Endothelial cell of umbilical vein (primary cell): ENCODE measurements around the gene PRRT1B. TPM values are rescaled to one million over a fixed set of nuclear protein-coding genes. Genes with fewer than 3 reads are reported as not detected.
"Not testable (repeated sequence)": the region's sequence is repeated elsewhere in the genome, so short reads cannot be mapped to it uniquely, and the experiment has no call there.

Experiments
- BruUV-seq: library from RNA; stranded (reverse); fragments of 400-500 nt; replicated peaks from 2 replicates; lab custom pipeline; 2021; lab: Mats Ljungman, UMichigan
- CTCF ChIA-PET: fragments of 300-600, 350-600 bp; sonication (Branson Sonifier 250); formaldehyde crosslinking; loops from one replicate; lab custom pipeline; 2021; ENCODE audit warnings: antibody characterized with exemption, inconsistent platforms; lab: Charles Lee
- POLR2A ChIA-PET: fragments of 300-600, 350-600 bp; sonication (Branson Sonifier 250); formaldehyde crosslinking; loops from one replicate; lab custom pipeline; 2021; ENCODE audit warnings: antibody characterized with exemption, inconsistent platforms; lab: Charles Lee
- DNase-seq: peaks from one replicate; pipeline ENCODE4 v3.0.0-alpha.2; 2011; ENCODE audit warnings: low read depth, low spot score
- FAIRE-seq: peaks from 2 replicates; lab custom pipeline; 2011; peaks lifted over from hg19 to GRCh38; lab: Jason Lieb, UNC
- H2AFZ ChIP-seq: 2 replicates; pipeline ENCODE4 v1.6.0; 2012; ENCODE audit warnings: low read depth, low read length, control low read depth, inconsistent platforms
- H3K27ac ChIP-seq: 2 replicates; pipeline ENCODE4 v1.5.1; 2011; ENCODE audit warnings: low read depth, mild to moderate bottlenecking, control low read depth, low read length, moderate library complexity; ENCODE audit not compliant: insufficient read depth
- H3K27me3 ChIP-seq, 2 experiments: 2 replicates each; pipeline versions ENCODE4 v1.6.0 to v1.6.1; 2011; ENCODE audit warnings: low read length in 2 of 2, mixed read lengths in 1 of 2; ENCODE audit not compliant: control insufficient read depth in 2 of 2, insufficient read depth in 2 of 2
- H3K36me3 ChIP-seq, 2 experiments: 2 replicates in 1 of 2; 3 replicates in 1 of 2; pipeline ENCODE4 v1.5.1; 2011; ENCODE audit warnings: low read length in 2 of 2, mild to moderate bottlenecking in 1 of 2, moderate library complexity in 1 of 2; ENCODE audit not compliant: control insufficient read depth in 2 of 2, insufficient read depth in 2 of 2; ENCODE audit errors: extremely low read depth in 1 of 2
- H3K4me1 ChIP-seq: 3 replicates; pipeline ENCODE4 v1.5.1; 2011; ENCODE audit warnings: mild to moderate bottlenecking, low read length; ENCODE audit not compliant: control insufficient read depth, insufficient read depth; ENCODE audit errors: extremely low read depth
- H3K4me2 ChIP-seq: 2 replicates; pipeline ENCODE4 v1.6.1; 2011; ENCODE audit warnings: low read length, control low read depth, mixed read lengths; ENCODE audit not compliant: insufficient read depth
- H3K4me3 ChIP-seq, 3 experiments: fragments of 200-600 bp in 1 of 3; sonication (generic), shearing (Covaris generic) in 1 of 3; replicated peaks in 1 of 3; 2 replicates each; pipeline ENCODE4 v1.5.1; 2011 to 2016; ENCODE audit warnings: control low read depth in 3 of 3, low read length in 3 of 3, mild to moderate bottlenecking in 2 of 3, inconsistent platforms in 1 of 3, low read depth in 1 of 3, moderate library complexity in 1 of 3; ENCODE audit not compliant: insufficient read depth in 1 of 3
- H3K79me2 ChIP-seq: 2 replicates; pipeline ENCODE4 v1.6.0; 2012; ENCODE audit warnings: low read length, inconsistent platforms; ENCODE audit not compliant: control insufficient read depth, insufficient read depth
- H3K9ac ChIP-seq: replicated peaks from 2 replicates; pipeline ENCODE3; 2011; ENCODE audit warnings: low read length, control low read depth; ENCODE audit not compliant: insufficient read depth; ENCODE audit errors: extremely low read depth
- H3K9me1 ChIP-seq: replicated peaks from 3 replicates; pipeline ENCODE4 v1.6.0; 2011; ENCODE audit warnings: mild to moderate bottlenecking, low read length; ENCODE audit not compliant: control insufficient read depth, insufficient read depth; ENCODE audit errors: extremely low read depth
- H3K9me3 ChIP-seq: replicated peaks from 2 replicates; pipeline ENCODE4 v1.5.1; 2012; ENCODE audit warnings: low read length, inconsistent platforms; ENCODE audit not compliant: control insufficient read depth, insufficient read depth
- H4K20me1 ChIP-seq: replicated peaks from 2 replicates; pipeline ENCODE3; 2011; ENCODE audit warnings: mild to moderate bottlenecking, low read length; ENCODE audit not compliant: control insufficient read depth, insufficient read depth; ENCODE audit errors: extremely low read depth
- EZH2 ChIP-seq: IDR thresholded peaks from 2 replicates; pipeline ENCODE4 v1.6.1; 2012; ENCODE audit warnings: borderline replicate concordance, low read depth, mild to moderate bottlenecking, moderate library complexity, low read length, inconsistent platforms; ENCODE audit not compliant: severe bottlenecking
- GATA2 ChIP-seq: IDR thresholded peaks from 2 replicates; pipeline ENCODE4 v1.7.0; 2011; ENCODE audit warnings: low read depth, mild to moderate bottlenecking, moderate library complexity, mixed read lengths, low read length; ENCODE audit not compliant: insufficient read length, insufficient read depth
- POLR2A ChIP-seq: IDR thresholded peaks from 2 replicates; pipeline ENCODE4 v1.6.1; 2012; ENCODE audit warnings: low read depth, mild to moderate bottlenecking, control low read depth, low read length
- dilution Hi-C: fragments of 300-500 bp; cut with MboI; formaldehyde crosslinking; loops from one replicate; pipeline ENCODE4 v1.15.0; 2019; ENCODE audit warnings: low sequenced_read_pairs; ENCODE audit not compliant: extremely low pct_ligation_motif_present
- intact Hi-C: fragments of 100-400 bp; cut with micrococcal nuclease; formaldehyde crosslinking; loops from one replicate; pipeline ENCODE4 v1.10.0; 2022
- polyA plus RNA-seq, 4 experiments: library from polyadenylated mRNA; depleted of rRNA in 3 of 4; stranded (reverse) in 3 of 4; unstranded in 1 of 4; fragments of >200 nt; gene quantifications; 2 replicates each; pipeline versions ENCODE4 v1.2.1 to v1.2.3, GENCODE V29; 2011 to 2012; ENCODE audit warnings: missing spikeins in 1 of 4
- total RNA-seq: library from RNA; stranded (reverse); gene quantifications from 2 replicates; pipeline ENCODE4 v1.2.3, GENCODE V29; 2021
- TF ChIP-seq, protein P1 (sequence below), 2 donors: IDR thresholded peaks; 1 replicate in 1 of 2; 2 replicates in 1 of 2; pipeline ENCODE4 v1.5.1; 2011; ENCODE audit warnings: low read length in 2 of 2, mild to moderate bottlenecking in 2 of 2, moderate library complexity in 2 of 2, control low read depth in 1 of 2, inconsistent platforms in 1 of 2, low read depth in 1 of 2; ENCODE audit not compliant: insufficient read depth in 1 of 2; ENCODE audit errors: extremely low read depth in 1 of 2

Gene PRRT1B
- total and polyA plus RNA-seq, 2 donors (not counting 3 experiments of a cell fraction or from before 2014, with no cell fraction given), result not detected

DNA sequence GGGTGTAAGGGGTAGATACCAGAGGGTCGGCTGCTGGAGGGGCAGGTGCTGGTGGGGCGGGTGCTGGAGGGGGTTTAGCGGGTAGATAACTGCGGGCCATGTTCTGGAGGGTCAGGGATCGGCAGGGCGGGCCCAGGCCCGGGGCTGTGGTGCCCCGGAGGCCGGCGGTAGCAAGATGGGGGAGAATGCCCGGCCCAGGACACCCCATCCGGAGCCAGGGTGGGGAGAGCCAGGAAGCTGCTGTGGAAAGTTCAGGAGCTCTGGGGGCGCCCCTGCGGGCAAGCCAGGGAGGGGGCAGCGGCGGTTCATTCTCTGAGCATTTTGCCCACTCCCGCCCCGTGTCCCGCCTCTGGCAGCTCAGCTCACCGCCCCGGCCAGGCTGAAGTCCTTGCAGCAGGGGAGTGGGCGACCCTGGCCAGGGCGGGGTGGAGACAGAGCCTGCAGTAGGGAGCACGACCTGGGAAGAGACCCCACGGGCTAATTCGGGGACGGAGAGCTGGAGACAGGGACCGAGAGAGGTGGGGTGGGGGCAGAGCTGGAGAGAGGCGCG is 538 bp downstream of the PRRT1B start:
- no peaks in the 10 kb centered on the region for H3K9me3 ChIP-seq
- H2AFZ ChIP-seq, result no peak overlapping the region
- dilution Hi-C loops, result no loop called here
- BruUV-seq, result no TSS peak
- CTCF ChIA-PET, result interaction anchor here (1.2 kb wide), 1 partner anchor 196 kb away, joined by 3 read pairs; no protein-coding TSS in a partner anchor
- H3K27ac ChIP-seq, result no peak overlapping the region
- DNase-seq, result no peak
- H3K9me1 ChIP-seq, result no peaks in the 10 kb centered on the region
- TF ChIP-seq, protein P1, sequence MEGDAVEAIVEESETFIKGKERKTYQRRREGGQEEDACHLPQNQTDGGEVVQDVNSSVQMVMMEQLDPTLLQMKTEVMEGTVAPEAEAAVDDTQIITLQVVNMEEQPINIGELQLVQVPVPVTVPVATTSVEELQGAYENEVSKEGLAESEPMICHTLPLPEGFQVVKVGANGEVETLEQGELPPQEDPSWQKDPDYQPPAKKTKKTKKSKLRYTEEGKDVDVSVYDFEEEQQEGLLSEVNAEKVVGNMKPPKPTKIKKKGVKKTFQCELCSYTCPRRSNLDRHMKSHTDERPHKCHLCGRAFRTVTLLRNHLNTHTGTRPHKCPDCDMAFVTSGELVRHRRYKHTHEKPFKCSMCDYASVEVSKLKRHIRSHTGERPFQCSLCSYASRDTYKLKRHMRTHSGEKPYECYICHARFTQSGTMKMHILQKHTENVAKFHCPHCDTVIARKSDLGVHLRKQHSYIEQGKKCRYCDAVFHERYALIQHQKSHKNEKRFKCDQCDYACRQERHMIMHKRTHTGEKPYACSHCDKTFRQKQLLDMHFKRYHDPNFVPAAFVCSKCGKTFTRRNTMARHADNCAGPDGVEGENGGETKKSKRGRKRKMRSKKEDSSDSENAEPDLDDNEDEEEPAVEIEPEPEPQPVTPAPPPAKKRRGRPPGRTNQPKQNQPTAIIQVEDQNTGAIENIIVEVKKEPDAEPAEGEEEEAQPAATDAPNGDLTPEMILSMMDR (IDR thresholded peaks at IDR 0.05; ENCODE audit: extremely low read depth in 1 of 2, insufficient read depth in 1 of 2, low read depth in 1 of 2, low read length in 2 of 2), result no peak
- TF ChIP-seq EZH2, result peak; percentile 99
- POLR2A ChIA-PET, result no interaction called here
- H3K27me3 ChIP-seq, result peaks cover 33 to 34% of the 10 kb centered on the region in 2 experiments
- H3K36me3 ChIP-seq, result no peaks in the 10 kb centered on the region
- peaks cover 3% of the 10 kb centered on the region for H3K4me1 ChIP-seq
- no peak overlapping the region for H3K4me2 ChIP-seq
- no peak for FAIRE-seq
- no peaks in the 10 kb centered on the region for H3K79me2 ChIP-seq
- no peak overlapping the region for H3K4me3 ChIP-seq
- H4K20me1 ChIP-seq, result no peaks in the 10 kb centered on the region
- intact Hi-C loops, result no loop called here
- no peak overlapping the region for H3K9ac ChIP-seq

DNA sequence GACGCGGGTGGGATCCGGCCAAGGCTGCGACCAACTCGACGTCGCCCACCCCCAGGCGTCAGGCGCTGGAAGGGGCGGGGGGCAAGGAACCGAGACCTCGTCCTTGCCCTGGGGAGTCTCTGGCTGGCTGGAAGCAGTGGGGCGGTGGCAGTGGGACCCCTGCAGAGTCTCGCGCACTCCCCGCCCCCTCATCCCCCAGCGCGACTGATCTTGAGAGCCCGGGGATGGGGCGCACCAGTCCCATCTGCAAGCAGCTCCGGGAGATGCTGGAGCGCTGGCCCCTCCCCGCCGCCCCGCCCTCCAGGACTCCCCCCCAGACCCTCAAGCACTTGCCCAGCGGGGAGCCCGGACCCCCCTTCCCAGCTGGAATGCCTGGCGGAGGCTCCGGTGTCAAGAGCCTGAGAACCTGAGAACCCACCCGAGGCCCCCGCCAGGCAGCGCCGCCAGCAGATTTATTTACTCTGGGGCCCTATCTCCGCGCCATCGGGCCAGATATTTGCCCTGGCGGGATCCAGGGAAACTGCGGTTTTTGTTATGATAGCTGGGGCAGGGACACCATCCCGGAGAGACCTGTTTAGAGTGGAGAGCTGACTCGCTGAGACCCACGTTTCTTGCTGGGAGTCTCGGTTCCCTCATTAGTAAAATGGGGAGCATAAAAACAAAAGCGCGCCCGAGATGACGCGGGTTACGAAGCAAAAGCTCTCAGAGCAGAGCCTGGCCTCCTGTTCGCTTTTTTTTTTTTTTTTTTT is 1.2 kb downstream of the PRRT1B start:
- POLR2A ChIA-PET, result no interaction called here
- peaks cover 33 to 34% of the 10 kb centered on the region in 2 experiments for H3K27me3 ChIP-seq
- intact Hi-C loops, result no loop called here
- peaks cover 3% of the 10 kb centered on the region for H3K4me1 ChIP-seq
- H3K4me3 ChIP-seq, result peak overlapping the region in 2 of 3 experiments; percentile 10 to 48
- dilution Hi-C loops, result no loop called here
- peak overlapping the region; percentile 70 for H3K4me2 ChIP-seq
- CTCF ChIA-PET, result interaction anchor here (1.0 kb wide), 1 partner anchor 11 kb away, joined by 4 read pairs; no protein-coding TSS in a partner anchor
- no peaks in the 10 kb centered on the region for H3K9me3 ChIP-seq
- no TSS peak for BruUV-seq
- TF ChIP-seq EZH2, result peak; percentile 57
- peak; percentile 28 for TF ChIP-seq GATA2
- no peak for TF ChIP-seq POLR2A
- H4K20me1 ChIP-seq, result no peaks in the 10 kb centered on the region
- H3K79me2 ChIP-seq, result no peaks in the 10 kb centered on the region
- DNase-seq (peak; percentile 15), FAIRE-seq (peak; percentile 70)
- H3K9me1 ChIP-seq, result no peaks in the 10 kb centered on the region
- peak overlapping the region; percentile 3 for H3K9ac ChIP-seq
- no peaks in the 10 kb centered on the region for H3K36me3 ChIP-seq
- peak overlapping the region; percentile 41 for H2AFZ ChIP-seq
- H3K27ac ChIP-seq, result no peak overlapping the region

DNA sequence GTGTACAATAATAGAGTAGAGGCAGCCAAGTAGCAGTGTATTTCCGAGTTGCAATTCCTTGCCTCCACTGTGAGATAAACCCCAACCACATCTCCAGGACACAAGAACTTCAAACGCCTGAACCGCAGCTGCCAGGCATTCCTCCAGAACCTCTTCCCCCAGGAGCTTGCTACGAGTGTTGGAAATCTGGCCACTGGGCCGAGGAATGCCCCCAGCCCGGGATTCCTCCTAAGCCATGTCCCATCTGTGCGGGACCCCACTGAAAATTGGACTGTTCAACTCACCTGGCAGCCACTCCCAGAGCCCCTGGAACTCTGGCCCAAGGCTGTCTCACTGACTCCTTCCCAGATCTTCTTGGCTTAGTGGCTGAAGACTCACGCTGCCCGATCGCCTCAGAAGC is 3.9 kb downstream of the PRRT1B start:
- H3K9me1 ChIP-seq, CTCF ChIA-PET, H3K4me3 ChIP-seq, H3K4me1 ChIP-seq, DNase-seq, H3K4me2 ChIP-seq, H4K20me1 ChIP-seq, H3K9me3 ChIP-seq, dilution Hi-C loops, H3K36me3 ChIP-seq, H3K79me2 ChIP-seq, POLR2A ChIA-PET, FAIRE-seq, intact Hi-C loops, H3K9ac ChIP-seq, BruUV-seq, H3K27ac ChIP-seq, H2AFZ ChIP-seq: not testable (repeated sequence)
- H3K27me3 ChIP-seq, result peaks cover 34 to 39% of the 10 kb centered on the region in 2 experiments
